CD4-positive, alpha-beta T cell treated with Interferon gamma for 1 hour (primary cell): ENCODE results near the gene PLEKHA7.
"Not testable (repeated sequence)": the region's sequence is repeated elsewhere in the genome, so short reads cannot be mapped to it uniquely, and the experiment has no call there.

Experiments
- DNase-seq: peaks from one replicate; pipeline ENCODE4 v3.0.0-alpha.2; 2020

The PLEKHA7 gene

GRCh38 chr11:17010851-17011420 is 3.3 kb downstream of the PLEKHA7 start:
- DNase-seq: no peak

- no peak for DNase-seq
Measured at GRCh38 chr11:17008099-17008498, 6.1 kb downstream of the PLEKHA7 start.

- no peak for DNase-seq
Measured at GRCh38 chr11:17005646-17006045, 8.6 kb downstream of the PLEKHA7 start.

GRCh38 chr11:17004486-17005148 is 9.6 kb downstream of the PLEKHA7 start:
- no peak for DNase-seq

- DNase-seq: no peak
Measured at GRCh38 chr11:17003426-17003825, 10.8 kb downstream of the PLEKHA7 start.

- DNase-seq: no peak
Measured at GRCh38 chr11:17002543-17002942, 11.7 kb downstream of the PLEKHA7 start.

GRCh38 chr11:17001806-17002205 is 12.4 kb downstream of the PLEKHA7 start:
- DNase-seq: no peak

GRCh38 chr11:17000987-17001386 is 13.2 kb downstream of the PLEKHA7 start:
- DNase-seq: no peak

GRCh38 chr11:17000253-17000652 is 14.0 kb downstream of the PLEKHA7 start:
- not testable (repeated sequence) for DNase-seq

GRCh38 chr11:16999116-16999515 is 15.1 kb downstream of the PLEKHA7 start:
- DNase-seq: no peak

GRCh38 chr11:16997624-16998023 is 16.6 kb downstream of the PLEKHA7 start:
- no peak for DNase-seq

GRCh38 chr11:16993495-16993894 is 20.7 kb downstream of the PLEKHA7 start:
- no peak for DNase-seq

- no peak for DNase-seq
Measured at GRCh38 chr11:16992846-16993245, 21.4 kb downstream of the PLEKHA7 start.

GRCh38 chr11:16989554-16989953 is 24.7 kb downstream of the PLEKHA7 start:
- DNase-seq: no peak

GRCh38 chr11:16987205-16987568 is 27.0 kb downstream of the PLEKHA7 start:
- DNase-seq: no peak

- DNase-seq: peak; percentile 32
Measured at GRCh38 chr11:16986434-16987204, 27.6 kb downstream of the PLEKHA7 start.

GRCh38 chr11:16985297-16985696 is 28.9 kb downstream of the PLEKHA7 start:
- no peak for DNase-seq

- DNase-seq: no peak
Measured at GRCh38 chr11:16984229-16984628, 30.0 kb downstream of the PLEKHA7 start.

GRCh38 chr11:16982809-16983208 is 31.4 kb downstream of the PLEKHA7 start:
- no peak for DNase-seq

GRCh38 chr11:16982256-16982671 is 31.9 kb downstream of the PLEKHA7 start:
- DNase-seq: no peak

GRCh38 chr11:16981651-16982194 is 32.5 kb downstream of the PLEKHA7 start:
- no peak for DNase-seq

- no peak for DNase-seq
Measured at GRCh38 chr11:16979703-16980622, 34.3 kb downstream of the PLEKHA7 start.

GRCh38 chr11:16977994-16978315 is 36.3 kb downstream of the PLEKHA7 start:
- no peak for DNase-seq
